Fibroblast of pulmonary artery (primary cell): Measurements from ENCODE around the gene CDCP1.
"Not testable (repeated sequence)": the region's sequence is repeated elsewhere in the genome, so short reads cannot be mapped to it uniquely, and the experiment has no call there.

ENCODE experiments used
- DNase-seq: peaks from one replicate; pipeline ENCODE4 v3.0.0-alpha.2; 2010; ENCODE audit warnings: low read depth
- H3K4me3 ChIP-seq: replicated peaks from 2 replicates; pipeline ENCODE4 v1.5.1; 2011; ENCODE audit warnings: low read depth, mild to moderate bottlenecking, control low read depth, low read length, moderate library complexity
- CTCF ChIP-seq: IDR thresholded peaks from 2 replicates; pipeline ENCODE4 v1.5.1; 2011; ENCODE audit warnings: mild to moderate bottlenecking, control low read depth, low read length, inconsistent platforms; ENCODE audit errors: missing control alignments

CDCP1 gene

GRCh38 chr3:45057557-45057956 lies 88.6 kb downstream of the CDCP1 start:
- no peak for DNase-seq
- no peak overlapping the region for H3K4me3 ChIP-seq

GRCh38 chr3:45056608-45057301 lies 89.4 kb downstream of the CDCP1 start:
- DNase-seq, result no peak
- H3K4me3 ChIP-seq, result no peak overlapping the region
- TF ChIP-seq CTCF, result no peak

More at GRCh38 chr3:45057557-45057956, 88.6 kb downstream of the CDCP1 start:
- no peak for TF ChIP-seq CTCF

DNA sequence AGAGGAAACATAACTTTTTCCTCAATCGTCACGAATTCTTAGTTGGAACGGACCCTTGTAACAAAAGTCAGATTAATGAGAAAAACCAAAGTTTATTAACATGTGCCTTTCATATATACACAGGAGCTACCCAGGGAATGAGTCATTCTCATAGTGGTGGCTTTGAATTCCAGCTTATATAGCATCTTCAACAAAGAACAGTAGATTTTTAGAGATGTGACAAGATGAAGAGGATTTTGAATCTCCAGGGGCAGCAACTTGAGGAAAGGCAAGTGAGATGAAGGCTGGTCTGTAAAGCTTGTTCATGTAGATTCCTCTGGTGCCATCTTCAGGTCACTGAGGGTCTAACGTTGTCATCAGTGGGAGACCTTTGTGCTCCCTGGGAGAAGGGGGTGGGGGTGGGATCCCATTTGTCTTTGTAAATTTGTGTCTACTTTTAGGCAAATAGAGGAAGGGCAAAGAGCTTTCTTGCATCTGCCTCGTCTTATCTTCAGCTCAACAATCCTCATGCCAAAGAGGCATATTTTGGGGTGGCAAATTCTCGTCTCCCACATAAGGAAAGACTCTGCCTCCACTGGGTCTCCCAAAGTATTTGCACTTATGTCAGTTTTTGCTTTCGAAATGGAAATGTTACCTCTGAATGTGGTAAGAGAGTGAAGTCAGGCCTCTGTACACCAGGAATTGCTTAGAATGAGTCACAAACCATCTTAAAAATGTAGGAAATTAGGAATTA lies 90.6 kb downstream of the CDCP1 start:
- H3K4me3 ChIP-seq, result no peak overlapping the region
- peak; percentile 2 for TF ChIP-seq CTCF
- DNase-seq, result peak; percentile 63

- peak; percentile 79 for DNase-seq
- no peak for TF ChIP-seq CTCF
- no peak overlapping the region for H3K4me3 ChIP-seq
These were observed 91.2 kb downstream of the CDCP1 start for GRCh38 chr3:45055032-45055410.

DNA sequence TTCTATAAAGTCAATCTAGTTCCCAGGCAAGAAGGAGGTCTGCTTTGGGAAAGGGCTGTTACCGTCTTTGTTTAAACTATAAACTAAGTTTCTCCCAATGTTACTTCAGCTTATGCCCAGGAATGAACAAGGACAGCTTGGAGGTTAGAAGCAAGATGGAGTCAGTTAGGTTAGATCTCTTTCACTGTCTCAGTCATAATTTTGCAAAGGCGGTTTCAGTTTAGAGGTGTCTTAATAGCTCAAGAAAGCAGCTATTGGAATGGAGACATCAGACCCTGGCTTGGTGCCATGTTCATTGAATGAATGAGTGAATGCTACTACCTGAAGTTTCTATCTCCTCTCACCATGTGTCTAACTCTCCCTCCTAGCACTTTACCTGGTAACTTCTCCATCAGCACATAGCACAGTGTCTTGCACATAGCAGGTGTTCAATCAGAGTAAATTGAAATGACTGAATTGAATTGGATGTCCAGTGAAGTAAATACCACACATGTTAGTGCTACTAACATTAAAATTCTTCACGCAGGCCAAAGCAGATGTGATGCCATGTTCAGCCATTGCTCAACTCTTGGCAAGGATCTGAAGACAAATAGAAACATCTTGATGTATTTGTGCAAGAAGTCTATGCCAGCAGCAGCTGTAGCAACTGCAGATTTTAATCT lies 91.9 kb downstream of the CDCP1 start:
- no peak overlapping the region for H3K4me3 ChIP-seq
- no peak for TF ChIP-seq CTCF
- peak; percentile 81 for DNase-seq

DNA sequence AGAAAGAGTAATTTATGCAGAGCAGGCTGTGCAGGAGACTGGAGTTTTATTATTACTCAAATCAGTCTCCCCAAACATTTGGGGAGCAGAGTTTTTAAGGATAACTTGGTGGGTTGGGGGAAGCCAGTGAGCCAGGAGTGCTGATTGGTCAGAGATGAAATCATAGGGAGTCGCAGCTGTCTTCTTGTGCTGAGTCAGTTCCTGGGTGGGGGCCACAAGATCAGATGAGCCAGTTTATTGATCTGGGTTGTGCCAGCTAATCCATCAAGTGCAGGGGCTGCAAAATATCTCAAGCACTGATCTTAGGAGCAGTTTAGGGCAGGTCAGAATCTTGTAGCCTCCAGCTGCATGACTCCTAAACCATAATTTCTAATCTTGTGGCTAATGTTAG lies 92.4 kb downstream of the CDCP1 start:
- not testable (repeated sequence) for DNase-seq, H3K4me3 ChIP-seq

GRCh38 chr3:45051685-45052084 lies 94.5 kb downstream of the CDCP1 start:
- no peak overlapping the region for H3K4me3 ChIP-seq
- TF ChIP-seq CTCF, result no peak
- DNase-seq, result no peak
